D721Med (cell line): ENCODE results near the gene TGFB1.
"Not testable (repeated sequence)": the region's sequence is repeated elsewhere in the genome, so short reads cannot be mapped to it uniquely, and the experiment has no call there.

Experiments
- DNase-seq: peaks from one replicate; pipeline ENCODE4 v3.0.0; 2011; ENCODE audit warnings: low spot score; ENCODE audit not compliant: insufficient read length
- FAIRE-seq: peaks from 2 replicates; lab custom pipeline; 2011; peaks lifted over from hg19 to GRCh38; lab: Jason Lieb, UNC
- CTCF ChIP-seq: IDR thresholded peaks from 2 replicates; pipeline ENCODE4 v1.5.1; 2012; ENCODE audit warnings: mild to moderate bottlenecking, control low read depth; ENCODE audit not compliant: insufficient read depth; ENCODE audit errors: missing control alignments

The TGFB1 gene

GRCh38 chr19:41354343-41354953, 726 bp upstream of the TGFB1 start:
- DNase-seq (no peak), FAIRE-seq (no peak)
- TF ChIP-seq CTCF = no peak

- DNase-seq (no peak), FAIRE-seq (no peak)
- TF ChIP-seq CTCF = peak; percentile 29
These were observed 885 bp downstream of the TGFB1 start for GRCh38 chr19:41352609-41353465.

- TF ChIP-seq CTCF = no peak
- no peak for FAIRE-seq
- DNase-seq = no peak
These were observed 1.5 kb downstream of the TGFB1 start for GRCh38 chr19:41352279-41352608.

- DNase-seq = no peak
- FAIRE-seq = no peak
- no peak for TF ChIP-seq CTCF
These were observed 2.1 kb downstream of the TGFB1 start for GRCh38 chr19:41351339-41352245.

- FAIRE-seq (no peak), DNase-seq (no peak)
These were observed 2.9 kb downstream of the TGFB1 start for GRCh38 chr19:41350735-41351338.

GRCh38 chr19:41346916-41347315, 6.8 kb downstream of the TGFB1 start:
- DNase-seq, FAIRE-seq: not testable (repeated sequence)

More at GRCh38 chr19:41350735-41351338, 2.9 kb downstream of the TGFB1 start:
- no peak for TF ChIP-seq CTCF

GRCh38 chr19:41344162-41344561, 9.6 kb downstream of the TGFB1 start:
- TF ChIP-seq CTCF = no peak
- FAIRE-seq = no peak
- DNase-seq = no peak
